ENCODE measurements around the gene UNC119B.

GRCh38 chr12:120692524-120693033, 17.7 kb upstream of the UNC119B start:
- no peak for TF ChIP-seq POLR2A (IDR thresholded peaks at IDR 0.05)
- TF ChIP-seq, protein P1, sequence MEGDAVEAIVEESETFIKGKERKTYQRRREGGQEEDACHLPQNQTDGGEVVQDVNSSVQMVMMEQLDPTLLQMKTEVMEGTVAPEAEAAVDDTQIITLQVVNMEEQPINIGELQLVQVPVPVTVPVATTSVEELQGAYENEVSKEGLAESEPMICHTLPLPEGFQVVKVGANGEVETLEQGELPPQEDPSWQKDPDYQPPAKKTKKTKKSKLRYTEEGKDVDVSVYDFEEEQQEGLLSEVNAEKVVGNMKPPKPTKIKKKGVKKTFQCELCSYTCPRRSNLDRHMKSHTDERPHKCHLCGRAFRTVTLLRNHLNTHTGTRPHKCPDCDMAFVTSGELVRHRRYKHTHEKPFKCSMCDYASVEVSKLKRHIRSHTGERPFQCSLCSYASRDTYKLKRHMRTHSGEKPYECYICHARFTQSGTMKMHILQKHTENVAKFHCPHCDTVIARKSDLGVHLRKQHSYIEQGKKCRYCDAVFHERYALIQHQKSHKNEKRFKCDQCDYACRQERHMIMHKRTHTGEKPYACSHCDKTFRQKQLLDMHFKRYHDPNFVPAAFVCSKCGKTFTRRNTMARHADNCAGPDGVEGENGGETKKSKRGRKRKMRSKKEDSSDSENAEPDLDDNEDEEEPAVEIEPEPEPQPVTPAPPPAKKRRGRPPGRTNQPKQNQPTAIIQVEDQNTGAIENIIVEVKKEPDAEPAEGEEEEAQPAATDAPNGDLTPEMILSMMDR (IDR thresholded peaks at IDR 0.05) = no peak

Data from tibial nerve (tissue), 3 donors.